Breast epithelium (tissue), 3 donors: Measurements from ENCODE around the gene ASAP2.

Experiments
- POLR2A ChIP-seq: fragments of 450-650 bp; IDR thresholded peaks from one replicate; pipeline ENCODE4 v1.6.1; 2016; ENCODE audit warnings: antibody characterized with exemption, mild to moderate bottlenecking, moderate library complexity
- TF ChIP-seq, protein P1 (sequence below), 3 donors: fragments of 450-650 bp; IDR thresholded peaks; one replicate each; pipeline ENCODE4 v1.5.1; 2016 to 2017; ENCODE audit warnings: antibody characterized with exemption in 3 of 3, mild to moderate bottlenecking in 3 of 3, moderate library complexity in 3 of 3

DNA sequence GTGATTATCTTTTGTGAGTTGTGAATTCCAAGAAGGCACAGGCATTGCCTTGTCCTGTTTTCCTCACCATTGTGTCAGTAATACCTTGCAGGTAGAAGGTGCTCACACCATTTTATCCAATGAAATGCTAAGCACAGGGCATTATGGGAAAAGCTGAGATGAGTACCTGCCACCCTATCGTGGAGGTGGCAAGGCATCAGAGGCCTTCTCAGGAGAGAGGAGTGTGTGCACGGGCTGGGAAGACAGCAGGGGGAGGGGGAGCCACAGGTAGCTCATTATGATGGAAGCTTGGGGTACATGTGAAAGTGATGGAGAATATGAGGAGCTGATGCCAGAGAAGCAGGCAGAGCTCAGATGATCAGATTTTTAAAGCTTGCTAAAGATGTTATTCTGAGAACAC lies 69.5 kb downstream of the ASAP2 start:
- TF ChIP-seq, protein P1, sequence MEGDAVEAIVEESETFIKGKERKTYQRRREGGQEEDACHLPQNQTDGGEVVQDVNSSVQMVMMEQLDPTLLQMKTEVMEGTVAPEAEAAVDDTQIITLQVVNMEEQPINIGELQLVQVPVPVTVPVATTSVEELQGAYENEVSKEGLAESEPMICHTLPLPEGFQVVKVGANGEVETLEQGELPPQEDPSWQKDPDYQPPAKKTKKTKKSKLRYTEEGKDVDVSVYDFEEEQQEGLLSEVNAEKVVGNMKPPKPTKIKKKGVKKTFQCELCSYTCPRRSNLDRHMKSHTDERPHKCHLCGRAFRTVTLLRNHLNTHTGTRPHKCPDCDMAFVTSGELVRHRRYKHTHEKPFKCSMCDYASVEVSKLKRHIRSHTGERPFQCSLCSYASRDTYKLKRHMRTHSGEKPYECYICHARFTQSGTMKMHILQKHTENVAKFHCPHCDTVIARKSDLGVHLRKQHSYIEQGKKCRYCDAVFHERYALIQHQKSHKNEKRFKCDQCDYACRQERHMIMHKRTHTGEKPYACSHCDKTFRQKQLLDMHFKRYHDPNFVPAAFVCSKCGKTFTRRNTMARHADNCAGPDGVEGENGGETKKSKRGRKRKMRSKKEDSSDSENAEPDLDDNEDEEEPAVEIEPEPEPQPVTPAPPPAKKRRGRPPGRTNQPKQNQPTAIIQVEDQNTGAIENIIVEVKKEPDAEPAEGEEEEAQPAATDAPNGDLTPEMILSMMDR (IDR thresholded peaks at IDR 0.05) = no peak
- no peak for TF ChIP-seq POLR2A
